OCI-LY1 (cell line): Measurements from ENCODE around the gene BCAS2.

Source experiments
- CTCF ChIP-seq: fragments of 200-600 bp; sonication (generic), shearing (Covaris generic); IDR thresholded peaks from 2 replicates; pipeline ENCODE4 v1.5.1; 2017; ENCODE audit warnings: mild to moderate bottlenecking, antibody characterized with exemption, low read length, moderate library complexity, mixed read lengths
- EZH2 ChIP-seq: fragments of 200-600 bp; sonication (generic), shearing (Covaris generic); IDR thresholded peaks from 2 replicates; pipeline ENCODE4 v1.8.0; 2017; ENCODE audit warnings: borderline replicate concordance, mixed run types, mild to moderate bottlenecking, antibody characterized with exemption, low read length, moderate library complexity, mixed read lengths

- TF ChIP-seq CTCF: no peak
- no peak for TF ChIP-seq EZH2
Observed at GRCh38 chr1:114535401-114535800, 46.0 kb downstream of the BCAS2 start.
